GM18858 (cell line): Measurements from ENCODE around the gene F12.

Experiments
- ATAC-seq: cut with Tn5 transposase; IDR thresholded peaks from one replicate; pipeline ENCODE4 v1.9.1; 2021; ENCODE audit not compliant: unreplicated experiment

F12 gene

GRCh38 chr5:177357459-177358351, 51.7 kb downstream of the F12 start, which contains the start of gene RGS14:
TSS of gene RGS14 (plus strand) at chr5:177357924. CDS start at chr5:177358025, 101 bp downstream.
- ATAC-seq: peak; percentile 80

GRCh38 chr5:177357146-177357458, 52.3 kb downstream of the F12 start:
- ATAC-seq: no peak

DNA sequence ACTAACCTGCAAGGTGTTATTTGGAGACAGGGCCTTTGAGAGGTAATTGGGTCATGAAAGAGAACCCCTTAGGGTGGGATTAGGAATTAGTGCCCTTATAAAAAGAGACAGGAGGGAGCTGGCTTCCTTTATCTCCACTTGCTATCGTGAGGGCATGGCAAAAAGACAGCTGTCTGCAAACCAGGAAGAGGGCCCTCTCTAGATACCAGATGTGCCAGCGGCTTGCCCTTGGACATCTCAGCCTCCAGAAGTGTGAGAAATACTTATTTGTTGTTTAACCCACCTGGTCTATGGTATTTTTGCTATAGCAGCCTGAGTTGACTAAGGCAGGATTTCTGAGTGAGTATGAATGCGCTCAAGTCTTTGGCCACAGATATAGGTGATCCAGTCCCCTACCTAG, 52.6 kb downstream of the F12 start:
- ATAC-seq: no peak

DNA sequence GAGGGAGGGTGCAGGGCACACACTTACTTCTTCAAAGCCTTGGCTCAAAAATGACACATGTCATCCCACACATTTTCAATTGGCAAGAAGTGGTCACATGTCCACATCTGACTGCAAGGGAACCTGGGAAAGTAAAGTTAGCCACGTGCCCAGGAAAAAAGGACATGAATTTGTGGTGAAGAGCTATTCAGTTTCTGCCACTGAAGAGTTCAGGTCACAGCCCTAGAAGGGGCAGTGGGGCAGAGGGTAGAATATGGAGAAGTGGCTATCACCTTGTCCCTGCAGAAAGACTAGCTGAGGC, 53.5 kb downstream of the F12 start:
- ATAC-seq: no peak

- ATAC-seq: no peak
These were observed 54.0 kb downstream of the F12 start for GRCh38 chr5:177355162-177355867.

GRCh38 chr5:177354711-177355110, 54.7 kb downstream of the F12 start:
- ATAC-seq: no peak

- no peak for ATAC-seq
These were observed 55.1 kb downstream of the F12 start for GRCh38 chr5:177354256-177354655.

DNA sequence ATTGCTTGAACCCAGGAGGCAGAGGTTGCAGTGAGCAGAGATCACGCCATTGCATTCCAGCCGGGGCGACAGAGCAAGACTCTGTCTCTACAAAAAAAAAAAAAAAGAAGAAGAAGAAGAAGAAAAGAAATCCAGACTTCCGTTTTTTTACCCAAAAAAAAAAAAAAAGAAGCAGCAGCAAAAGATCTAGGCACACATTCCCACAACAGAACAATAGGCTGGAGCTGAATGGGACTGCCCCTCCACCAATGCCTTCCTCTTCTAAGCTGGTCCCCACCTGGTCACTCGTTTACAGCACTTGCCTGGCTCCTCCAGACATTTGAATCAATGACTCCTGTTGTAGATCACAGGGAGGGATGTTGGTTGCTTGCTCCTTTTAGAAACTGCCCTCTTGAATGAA, 56.3 kb downstream of the F12 start:
- no peak for ATAC-seq
